Mesendoderm (in vitro differentiated cells): ENCODE results near the gene IGSF9.

Experiments
- DNase-seq: peaks from one replicate; pipeline ENCODE4 v3.0.0; 2013
- H2AK5ac ChIP-seq: 2 replicates; pipeline ENCODE4 v1.6.1; 2013; ENCODE audit warnings: low read length, inconsistent platforms
- H2BK120ac ChIP-seq: 2 replicates; pipeline ENCODE4 v1.6.1; 2013; ENCODE audit warnings: low read depth, mild to moderate bottlenecking, low read length, moderate library complexity, mixed read lengths
- H2BK15ac ChIP-seq: replicated peaks from 2 replicates; pipeline ENCODE4 v1.6.1; 2013; ENCODE audit warnings: low read depth, mild to moderate bottlenecking, moderate library complexity
- H2BK5ac ChIP-seq: 2 replicates; pipeline ENCODE4 v1.6.1; 2013; ENCODE audit warnings: low read length, inconsistent platforms
- H3K18ac ChIP-seq: 2 replicates; pipeline ENCODE4 v1.6.1; 2013; ENCODE audit warnings: mild to moderate bottlenecking, low read length, mixed read lengths
- H3K23ac ChIP-seq: one replicate; pipeline ENCODE4 v1.6.1; 2013; ENCODE audit warnings: low read length
- H3K27ac ChIP-seq: 2 replicates; pipeline ENCODE4 v1.5.1; 2013; ENCODE audit warnings: low read depth, mild to moderate bottlenecking, inconsistent platforms, low read length, moderate library complexity
- H3K27me3 ChIP-seq: 2 replicates; pipeline ENCODE4 v1.6.1; 2013; ENCODE audit warnings: low read length, control low read depth, mild to moderate bottlenecking, inconsistent platforms; ENCODE audit not compliant: insufficient read depth, poor library complexity
- H3K36me3 ChIP-seq: 2 replicates; pipeline ENCODE4 v1.6.1; 2013; ENCODE audit warnings: low read length, inconsistent platforms; ENCODE audit not compliant: control insufficient read depth, insufficient read depth
- H3K4ac ChIP-seq: one replicate; pipeline ENCODE4 v1.6.1; 2013; ENCODE audit warnings: low read depth, mild to moderate bottlenecking, low read length, moderate library complexity
- H3K4me1 ChIP-seq: 2 replicates; pipeline ENCODE4 v1.6.1; 2013; ENCODE audit warnings: low read depth, low read length, inconsistent platforms; ENCODE audit not compliant: control insufficient read depth
- H3K4me2 ChIP-seq: 2 replicates; pipeline ENCODE4 v1.6.1; 2013; ENCODE audit warnings: low read length
- H3K4me3 ChIP-seq: 2 replicates; pipeline ENCODE4 v1.5.1; 2013; ENCODE audit warnings: mild to moderate bottlenecking, low read length
- H3K56ac ChIP-seq: one replicate; pipeline ENCODE4 v1.6.1; 2013; ENCODE audit warnings: low read length
- H3K79me1 ChIP-seq: 2 replicates; pipeline ENCODE4 v1.6.1; 2013; ENCODE audit warnings: low read length, inconsistent platforms
- H3K79me2 ChIP-seq: 2 replicates; pipeline ENCODE4 v1.6.1; 2013; ENCODE audit warnings: mild to moderate bottlenecking, low read length; ENCODE audit not compliant: control insufficient read depth, insufficient read depth
- H3K9ac ChIP-seq: 2 replicates; pipeline ENCODE4 v1.6.1; 2013; ENCODE audit warnings: low read length, inconsistent platforms
- H4K5ac ChIP-seq: one replicate; pipeline ENCODE4 v1.6.1; 2013; ENCODE audit warnings: low read length
- H4K8ac ChIP-seq: one replicate; pipeline ENCODE4 v1.6.1; 2013; ENCODE audit warnings: low read depth, mild to moderate bottlenecking, control low read depth, low read length, moderate library complexity
- WGBS: extraction: QIAGEN DNeasy Blood & Tissue Kit; methylation state at CpG from one replicate; pipeline ENCODE4 v1.1.7; 2013; ENCODE audit warnings: low lambda C conversion rate, missing lambda C conversion rate; ENCODE audit not compliant: insufficient coverage; ENCODE audit errors: extremely low coverage; 5-methylcytosine and 5-hydroxymethylcytosine counted together

IGSF9 gene

DNA sequence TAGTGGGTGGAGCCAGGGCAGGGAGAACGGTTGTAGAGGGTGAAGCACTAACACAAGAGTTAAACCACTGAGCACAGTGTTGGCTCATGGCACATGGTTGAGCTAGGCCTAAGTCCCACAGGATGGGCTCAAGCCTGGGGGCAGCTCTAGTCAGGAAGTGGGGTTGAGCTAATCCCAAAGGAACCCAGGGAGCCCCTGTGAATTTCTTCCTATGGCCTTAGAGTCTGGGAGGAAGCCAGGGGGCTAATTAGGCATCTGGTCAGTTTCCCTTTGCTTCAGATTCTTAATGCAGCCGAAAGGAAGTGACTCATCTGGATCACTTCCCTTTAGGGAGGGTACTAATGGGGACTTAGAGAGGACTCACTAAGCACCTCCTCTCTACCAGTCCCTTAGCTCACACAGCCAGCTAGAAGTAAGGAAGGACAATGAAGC lies 55.6 kb downstream of the IGSF9 start:
- H3K27me3 ChIP-seq = no peaks in the 10 kb centered on the region
- H3K79me2 ChIP-seq = no peaks in the 10 kb centered on the region
- no peak overlapping the region for H2AK5ac ChIP-seq
- no CpG with 5 or more reads among the region's 2 CpGs for WGBS
- H4K8ac ChIP-seq = no peak overlapping the region
- H3K23ac ChIP-seq = no peak overlapping the region
- peak; percentile 91 for DNase-seq
- H3K9ac ChIP-seq = no peak overlapping the region
- H2BK5ac ChIP-seq = no peak overlapping the region
- H3K36me3 ChIP-seq = no peaks in the 10 kb centered on the region
- no peak overlapping the region for H3K4me2 ChIP-seq
- H3K4me3 ChIP-seq = no peak overlapping the region
- H3K4ac ChIP-seq = no peak overlapping the region
- H3K4me1 ChIP-seq = peaks cover 5% of the 10 kb centered on the region
- peak overlapping the region; percentile 26 for H3K56ac ChIP-seq
- peak overlapping the region; percentile 11 for H3K18ac ChIP-seq
- no peak overlapping the region for H2BK120ac ChIP-seq
- H4K5ac ChIP-seq = no peak overlapping the region
- no peak overlapping the region for H2BK15ac ChIP-seq
- H3K79me1 ChIP-seq = no peaks in the 10 kb centered on the region
- peak overlapping the region; percentile 25 for H3K27ac ChIP-seq

DNA sequence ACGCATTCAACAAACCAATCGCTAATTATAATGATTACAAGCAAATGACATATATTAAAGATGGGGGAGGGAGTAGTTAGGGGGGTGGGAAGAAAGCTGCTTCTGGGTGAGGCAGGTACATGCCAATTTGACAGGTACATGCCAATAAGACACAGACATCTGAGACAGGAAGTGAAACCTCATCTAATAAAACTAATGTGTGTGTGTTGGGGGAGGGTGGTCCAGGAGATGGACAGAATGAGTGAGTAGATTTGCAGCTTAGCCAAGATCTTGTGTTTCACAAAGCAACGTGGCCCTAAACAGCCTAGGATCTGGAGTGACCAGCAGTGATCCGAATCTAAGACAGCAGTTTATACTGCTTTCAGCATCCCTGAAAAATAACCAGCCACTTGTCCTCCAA lies 56.2 kb downstream of the IGSF9 start:
- Histone ChIP-seq H3K4me3 (no peak overlapping the region), H3K4me1 (peaks cover 5% of the 10 kb centered on the region), H3K18ac (no peak overlapping the region), H3K27me3 (no peaks in the 10 kb centered on the region), H2BK120ac (no peak overlapping the region), H2BK5ac (no peak overlapping the region), H4K5ac (no peak overlapping the region), H2BK15ac (no peak overlapping the region), H2AK5ac (no peak overlapping the region), H3K36me3 (no peaks in the 10 kb centered on the region), H3K4me2 (no peak overlapping the region), H3K23ac (no peak overlapping the region), H3K4ac (no peak overlapping the region), H3K9ac (no peak overlapping the region), H3K27ac (peak overlapping the region; percentile 25), H3K56ac (no peak overlapping the region), H4K8ac (no peak overlapping the region), H3K79me2 (no peaks in the 10 kb centered on the region), H3K79me1 (no peaks in the 10 kb centered on the region)
- no CpG with 5 or more reads among the region's 4 CpGs for WGBS
- no peak for DNase-seq

DNA sequence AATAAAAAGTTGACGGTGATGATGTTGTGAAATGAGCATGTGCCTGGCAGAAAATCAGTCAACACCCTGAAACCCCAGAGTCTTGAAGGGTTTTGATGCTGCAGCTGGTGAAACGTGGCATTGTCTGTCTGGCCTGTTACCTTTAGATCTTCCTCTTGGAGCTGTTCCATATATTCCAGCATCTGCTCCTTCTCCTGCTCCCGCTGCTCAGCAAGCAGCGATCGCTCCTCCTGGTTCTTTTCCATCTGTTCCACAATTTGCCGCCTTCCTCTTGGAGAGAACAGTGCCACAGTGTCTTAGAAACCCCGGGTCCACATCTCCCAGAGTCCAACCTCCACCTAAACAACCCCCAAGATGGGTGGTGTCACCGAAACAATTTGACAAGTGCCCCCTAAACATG lies 61.1 kb downstream of the IGSF9 start:
- Histone ChIP-seq H4K5ac (no peak overlapping the region), H3K4ac (no peak overlapping the region), H3K23ac (no peak overlapping the region), H3K27me3 (no peaks in the 10 kb centered on the region), H3K79me1 (no peaks in the 10 kb centered on the region), H3K4me2 (no peak overlapping the region), H3K36me3 (no peaks in the 10 kb centered on the region), H3K56ac (no peak overlapping the region), H3K18ac (no peak overlapping the region), H2BK120ac (no peak overlapping the region), H2BK15ac (no peak overlapping the region), H4K8ac (no peak overlapping the region), H3K9ac (no peak overlapping the region), H3K4me3 (no peak overlapping the region), H3K79me2 (no peaks in the 10 kb centered on the region), H3K4me1 (no peaks in the 10 kb centered on the region), H3K27ac (no peak overlapping the region), H2AK5ac (no peak overlapping the region), H2BK5ac (no peak overlapping the region)
- DNase-seq = no peak
- WGBS = no CpG with 5 or more reads among the region's 8 CpGs

DNA sequence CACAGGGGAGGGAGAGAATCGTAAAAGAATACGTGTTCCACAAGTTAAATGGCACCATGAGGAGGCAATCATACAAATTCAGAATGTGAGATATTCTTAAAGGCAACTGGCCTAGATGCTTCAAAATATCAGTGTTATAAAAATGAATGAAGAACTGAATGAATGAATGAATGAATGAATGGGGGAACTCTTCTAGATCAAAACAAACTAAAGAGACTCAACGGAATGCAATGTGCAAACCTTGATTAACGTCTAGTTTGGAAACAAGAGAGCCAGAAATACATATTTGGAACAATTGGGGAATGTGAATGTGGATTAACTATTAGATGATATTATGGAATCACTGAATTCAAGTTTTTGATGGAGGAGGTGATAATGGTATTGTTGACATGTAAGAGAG lies 62.3 kb downstream of the IGSF9 start:
- H2BK5ac ChIP-seq = no peak overlapping the region
- H3K23ac ChIP-seq = no peak overlapping the region
- H3K4me3 ChIP-seq = no peak overlapping the region
- H3K79me2 ChIP-seq = no peaks in the 10 kb centered on the region
- no peak overlapping the region for H3K4ac ChIP-seq
- no peak for DNase-seq
- no peak overlapping the region for H2BK15ac ChIP-seq
- H2BK120ac ChIP-seq = no peak overlapping the region
- H3K18ac ChIP-seq = no peak overlapping the region
- no peak overlapping the region for H2AK5ac ChIP-seq
- no peak overlapping the region for H4K5ac ChIP-seq
- no peaks in the 10 kb centered on the region for H3K4me1 ChIP-seq
- WGBS = no CpG with 5 or more reads among the region's 4 CpGs
- H3K79me1 ChIP-seq = no peaks in the 10 kb centered on the region
- no peak overlapping the region for H3K56ac ChIP-seq
- no peak overlapping the region for H3K9ac ChIP-seq
- no peak overlapping the region for H3K27ac ChIP-seq
- no peak overlapping the region for H4K8ac ChIP-seq
- H3K36me3 ChIP-seq = no peaks in the 10 kb centered on the region
- H3K27me3 ChIP-seq = no peaks in the 10 kb centered on the region
- no peak overlapping the region for H3K4me2 ChIP-seq

DNA sequence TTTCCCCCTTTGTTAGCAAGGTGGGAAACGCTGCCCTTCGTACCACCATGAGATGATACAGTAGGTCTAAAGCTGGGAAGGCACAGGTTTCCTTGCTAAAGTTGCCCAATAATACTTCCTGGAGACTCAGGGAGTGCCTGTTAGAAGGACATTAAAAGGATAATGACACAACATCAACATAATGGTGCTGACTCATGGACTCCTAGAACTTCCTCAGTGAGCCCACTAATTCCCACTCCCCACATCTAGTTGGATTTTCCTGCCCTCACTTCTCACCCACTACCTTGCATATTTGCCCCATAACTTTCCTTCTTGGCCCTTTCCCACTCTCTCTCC lies 62.9 kb downstream of the IGSF9 start:
- Histone ChIP-seq H3K4me2 (no peak overlapping the region), H3K4me3 (no peak overlapping the region), H2BK120ac (no peak overlapping the region), H3K79me1 (no peaks in the 10 kb centered on the region), H3K27ac (no peak overlapping the region), H3K36me3 (no peaks in the 10 kb centered on the region), H4K8ac (no peak overlapping the region), H3K23ac (no peak overlapping the region), H2AK5ac (no peak overlapping the region), H2BK15ac (no peak overlapping the region), H3K9ac (no peak overlapping the region), H4K5ac (no peak overlapping the region), H3K4me1 (no peaks in the 10 kb centered on the region), H3K56ac (no peak overlapping the region), H3K18ac (no peak overlapping the region), H3K79me2 (no peaks in the 10 kb centered on the region), H3K4ac (no peak overlapping the region), H3K27me3 (no peaks in the 10 kb centered on the region), H2BK5ac (no peak overlapping the region)
- no CpG with 5 or more reads among the region's 2 CpGs for WGBS
- DNase-seq = no peak

DNA sequence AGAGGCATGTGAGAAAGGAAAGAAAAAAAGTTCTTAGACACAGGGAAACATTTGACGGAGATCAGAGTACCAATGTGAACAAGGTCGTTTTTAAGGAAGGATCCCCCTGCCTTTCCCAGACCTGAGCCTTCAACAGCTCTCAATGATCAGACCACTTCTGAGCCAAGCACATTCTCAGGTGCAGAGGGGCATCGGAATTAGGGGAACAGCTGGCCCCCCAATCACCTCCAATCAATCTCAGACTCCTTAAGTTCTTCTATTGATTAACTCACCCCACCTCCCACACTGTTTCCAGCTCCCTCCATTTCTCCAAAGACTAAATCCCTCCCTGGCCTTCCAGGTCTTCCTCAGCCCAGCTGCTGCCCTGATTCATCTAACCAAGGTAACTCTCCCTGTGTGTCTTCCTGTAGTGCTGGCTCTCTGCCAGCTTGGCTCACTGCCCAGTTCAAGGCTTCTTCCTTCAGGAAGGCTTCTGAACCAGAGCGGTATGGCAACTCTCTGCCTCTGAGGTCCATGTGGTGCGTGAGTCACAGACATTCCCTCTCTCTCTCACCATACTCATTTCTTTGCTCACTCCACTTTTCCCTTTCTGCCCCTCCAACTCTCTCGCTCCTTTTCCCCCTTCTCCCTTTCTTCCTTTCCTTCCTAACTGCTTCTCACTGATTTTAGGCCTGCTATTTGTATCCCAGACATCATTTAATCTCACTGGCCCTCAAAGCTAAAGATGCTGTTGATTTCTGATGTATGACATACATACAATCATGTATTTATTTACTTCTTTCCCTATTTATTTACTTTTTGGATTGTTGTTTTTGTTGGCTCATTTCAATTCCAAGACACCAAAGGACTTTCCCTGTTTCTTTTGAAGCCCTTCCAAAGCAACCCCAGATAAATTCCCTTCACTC lies 63.5 kb downstream of the IGSF9 start:
- Histone ChIP-seq H3K79me1 (no peaks in the 10 kb centered on the region), H2BK15ac (no peak overlapping the region), H4K5ac (no peak overlapping the region), H3K27me3 (no peaks in the 10 kb centered on the region), H4K8ac (no peak overlapping the region), H3K79me2 (no peaks in the 10 kb centered on the region), H3K23ac (no peak overlapping the region), H3K56ac (no peak overlapping the region), H2BK5ac (no peak overlapping the region), H3K4ac (no peak overlapping the region), H2AK5ac (no peak overlapping the region), H3K4me3 (no peak overlapping the region), H3K4me2 (no peak overlapping the region), H3K18ac (no peak overlapping the region), H2BK120ac (no peak overlapping the region), H3K36me3 (no peaks in the 10 kb centered on the region), H3K4me1 (no peaks in the 10 kb centered on the region), H3K27ac (no peak overlapping the region), H3K9ac (no peak overlapping the region)
- no CpG with 5 or more reads among the region's 6 CpGs for WGBS
- no peak for DNase-seq
